Natural killer cell (primary cell): ENCODE data around the gene TMEM175. TPM values are rescaled to one million over a fixed set of nuclear protein-coding genes. Genes with fewer than 3 reads are reported as not detected.

Source experiments
- ATAC-seq, 3 donors: fragments of 150-1000 bp in 2 of 3; fragments of 200-7000 bp in 1 of 3; cut with Tn5 transposase; 1 replicate in 1 of 3; 2 replicates in 2 of 3; pipeline ENCODE4 v1.10.0; 2021; ENCODE audit warnings: mild to moderate bottlenecking in 2 of 3, moderate library complexity in 2 of 3
- DNase-seq, 2 donors: peaks; one replicate each; pipeline versions ENCODE4 v3.0.0 to v3.0.0-alpha.2; 2013 to 2021; ENCODE audit warnings: mixed read lengths in 1 of 2
- H3K27ac ChIP-seq: one replicate; pipeline ENCODE4 v1.5.1; 2013; ENCODE audit warnings: mild to moderate bottlenecking, low read length
- H3K27me3 ChIP-seq: one replicate; pipeline ENCODE4 v1.6.1; 2013; ENCODE audit warnings: low read length; ENCODE audit not compliant: control insufficient read depth, insufficient read depth
- H3K36me3 ChIP-seq: one replicate; pipeline ENCODE4 v1.6.1; 2013; ENCODE audit warnings: low read length; ENCODE audit not compliant: control insufficient read depth, insufficient read depth
- H3K4me1 ChIP-seq: one replicate; pipeline ENCODE4 v1.6.1; 2013; ENCODE audit warnings: low read length; ENCODE audit not compliant: control insufficient read depth, insufficient read depth
- H3K4me3 ChIP-seq: one replicate; pipeline ENCODE4 v1.5.1; 2013; ENCODE audit warnings: low read length
- H3K9me3 ChIP-seq: one replicate; pipeline ENCODE4 v1.6.1; 2013; ENCODE audit warnings: low read length; ENCODE audit not compliant: control insufficient read depth, insufficient read depth
- H3K27ac Mint-ChIP-seq, 2 donors: one replicate each; pipeline ENCODE4 v1.8.0; 2022; ENCODE audit warnings: mild to moderate bottlenecking in 2 of 2, mixed read lengths in 2 of 2, moderate library complexity in 1 of 2
- H3K27me3 Mint-ChIP-seq, 2 donors: one replicate each; pipeline ENCODE4 v1.8.0; 2022; ENCODE audit warnings: low read depth in 2 of 2, mixed read lengths in 2 of 2
- H3K36me3 Mint-ChIP-seq: one replicate; pipeline ENCODE4 v1.8.0; 2022; ENCODE audit warnings: mixed read lengths
- H3K4me1 Mint-ChIP-seq, 2 donors: one replicate each; pipeline ENCODE4 v1.8.0; 2022; ENCODE audit warnings: mixed read lengths in 2 of 2
- H3K4me3 Mint-ChIP-seq: one replicate; pipeline ENCODE4 v1.8.0; 2022; ENCODE audit warnings: mild to moderate bottlenecking, moderate library complexity, mixed read lengths
- H3K9me3 Mint-ChIP-seq, 2 donors: one replicate each; pipeline ENCODE4 v1.8.0; 2022; ENCODE audit warnings: mixed read lengths in 2 of 2
- WGBS: methylation state at CpG from one replicate; pipeline ENCODE4 v1.1.7; 2013; ENCODE audit warnings: missing lambda C conversion rate; ENCODE audit not compliant: insufficient coverage; 5-methylcytosine and 5-hydroxymethylcytosine counted together
- intact Hi-C: fragments of 100-400 bp; cut with micrococcal nuclease; formaldehyde crosslinking; loops from one replicate; pipeline ENCODE4 v1.14.2; 2022
- total RNA-seq, 4 donors: library from RNA; stranded (reverse); fragments of 120-200 nt in 1 of 4; gene quantifications; one replicate each; pipeline versions ENCODE4 v1.2.3 to v1.2.4, GENCODE V29; 2013 to 2022
- TF ChIP-seq, protein P1 (sequence below): fragments of 200-600 bp; IDR thresholded peaks from one replicate; pipeline ENCODE4 v1.8.0; 2022; ENCODE audit warnings: antibody characterized with exemption

The TMEM175 gene
- total RNA-seq, 3 donors from 2014 or later (not counting 1 experiment from before 2014, with no cell fraction given): 72.8 to 79.8 (median 73.2) TPM

DNA sequence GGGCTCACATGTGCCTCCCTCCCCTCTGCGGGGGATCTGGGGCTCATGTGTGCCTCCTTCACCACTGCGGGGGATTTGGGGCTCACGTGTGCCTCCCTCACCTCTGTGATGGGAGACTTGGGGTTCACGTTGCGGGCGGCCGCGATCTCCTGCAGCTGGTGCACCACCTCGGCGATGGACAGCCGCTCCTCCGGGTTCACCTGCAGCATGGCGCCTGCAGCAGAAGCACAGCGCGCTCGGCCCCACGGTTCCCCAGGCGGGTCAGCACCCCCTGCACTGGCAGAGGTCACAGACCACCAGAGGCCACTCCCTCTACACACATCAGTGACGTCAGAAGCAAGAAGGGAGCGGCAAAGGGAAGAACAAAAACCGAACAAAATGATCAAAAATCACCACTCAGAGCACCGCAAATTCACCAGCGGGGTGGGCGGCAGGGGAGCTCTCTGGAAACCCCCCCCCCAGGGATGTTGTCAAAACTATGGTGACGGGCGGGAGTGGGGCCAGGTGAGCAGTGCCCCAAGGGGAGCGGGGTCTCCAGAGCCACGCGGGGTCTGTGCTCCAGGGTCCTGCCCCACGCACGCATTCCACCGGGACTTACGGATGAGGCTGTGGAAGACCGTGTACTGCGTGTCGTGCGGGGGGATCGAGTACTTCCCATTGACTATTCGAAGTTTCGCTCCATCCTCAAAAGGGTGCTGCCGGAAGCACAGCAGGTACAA is 38.8 kb upstream of the TMEM175 start:
- Mint-ChIP-seq H3K36me3 (no peaks in the 10 kb centered on the region), H3K4me1 (no peaks in the 10 kb centered on the region), H3K9me3 (no peaks in the 10 kb centered on the region), H3K27me3 (no peaks in the 10 kb centered on the region), H3K27ac (no peak overlapping the region), H3K4me3 (no peak overlapping the region)
- H3K27ac ChIP-seq: no peak overlapping the region
- no peak for ATAC-seq
- peaks cover 58% of the 10 kb centered on the region for H3K36me3 ChIP-seq
- H3K27me3 ChIP-seq: no peaks in the 10 kb centered on the region
- TF ChIP-seq, protein P1, sequence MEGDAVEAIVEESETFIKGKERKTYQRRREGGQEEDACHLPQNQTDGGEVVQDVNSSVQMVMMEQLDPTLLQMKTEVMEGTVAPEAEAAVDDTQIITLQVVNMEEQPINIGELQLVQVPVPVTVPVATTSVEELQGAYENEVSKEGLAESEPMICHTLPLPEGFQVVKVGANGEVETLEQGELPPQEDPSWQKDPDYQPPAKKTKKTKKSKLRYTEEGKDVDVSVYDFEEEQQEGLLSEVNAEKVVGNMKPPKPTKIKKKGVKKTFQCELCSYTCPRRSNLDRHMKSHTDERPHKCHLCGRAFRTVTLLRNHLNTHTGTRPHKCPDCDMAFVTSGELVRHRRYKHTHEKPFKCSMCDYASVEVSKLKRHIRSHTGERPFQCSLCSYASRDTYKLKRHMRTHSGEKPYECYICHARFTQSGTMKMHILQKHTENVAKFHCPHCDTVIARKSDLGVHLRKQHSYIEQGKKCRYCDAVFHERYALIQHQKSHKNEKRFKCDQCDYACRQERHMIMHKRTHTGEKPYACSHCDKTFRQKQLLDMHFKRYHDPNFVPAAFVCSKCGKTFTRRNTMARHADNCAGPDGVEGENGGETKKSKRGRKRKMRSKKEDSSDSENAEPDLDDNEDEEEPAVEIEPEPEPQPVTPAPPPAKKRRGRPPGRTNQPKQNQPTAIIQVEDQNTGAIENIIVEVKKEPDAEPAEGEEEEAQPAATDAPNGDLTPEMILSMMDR: no peak
- DNase-seq: no peak
- H3K4me3 ChIP-seq: no peak overlapping the region
- no peaks in the 10 kb centered on the region for H3K4me1 ChIP-seq
- intact Hi-C loops: no loop called here
- WGBS: 97% methylated on average over 41 of the region's 41 CpGs
- H3K9me3 ChIP-seq: no peaks in the 10 kb centered on the region

DNA sequence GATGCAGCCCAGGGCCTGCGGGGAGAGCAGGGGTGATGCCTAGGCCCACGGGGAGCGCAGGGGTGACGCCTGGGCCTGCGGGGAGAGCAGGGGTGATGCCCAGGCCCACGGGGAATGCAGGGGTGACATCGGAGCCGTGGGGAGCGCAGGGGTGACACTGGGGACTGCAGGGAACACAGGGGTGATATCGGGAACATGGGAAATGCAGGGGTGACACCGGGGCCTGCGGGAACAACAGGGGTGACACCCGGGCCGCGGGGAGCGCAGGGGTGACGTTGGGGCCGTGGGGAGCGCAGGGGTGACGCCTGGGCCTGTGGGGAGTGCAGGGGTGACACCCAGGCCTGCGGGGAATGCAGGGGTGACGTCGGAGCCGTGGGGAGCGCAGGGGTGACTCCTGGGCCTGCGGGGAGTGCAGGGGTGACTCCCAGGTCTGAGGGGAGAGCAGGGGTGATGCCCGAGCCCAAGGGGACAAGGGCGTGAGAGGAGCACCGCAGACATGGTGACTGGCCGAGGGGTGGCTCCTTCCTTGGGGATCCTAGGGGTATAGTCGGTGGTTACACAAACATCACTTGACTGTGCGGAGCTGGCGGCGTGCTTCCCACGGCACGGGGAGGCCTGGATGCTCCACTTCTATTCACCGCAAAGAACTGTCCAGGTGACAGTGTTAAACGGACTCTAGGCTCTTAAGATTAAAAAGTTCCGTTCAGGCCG is 38.1 kb upstream of the TMEM175 start:
- no peak overlapping the region for H3K4me3 Mint-ChIP-seq
- H3K4me1 Mint-ChIP-seq: peaks cover 3 to 5% of the 10 kb centered on the region in 2 donors
- Histone ChIP-seq H3K4me3 (no peak overlapping the region), H3K27ac (no peak overlapping the region), H3K4me1 (no peaks in the 10 kb centered on the region), H3K36me3 (peaks cover 52% of the 10 kb centered on the region), H3K9me3 (no peaks in the 10 kb centered on the region), H3K27me3 (no peaks in the 10 kb centered on the region)
- DNase-seq (no peak), ATAC-seq (no peak)
- H3K36me3 Mint-ChIP-seq: no peaks in the 10 kb centered on the region
- intact Hi-C loops: no loop called here
- TF ChIP-seq, protein P1: no peak
- no peak overlapping the region for H3K27ac Mint-ChIP-seq
- H3K9me3 Mint-ChIP-seq: no peaks in the 10 kb centered on the region
- WGBS: 98% methylated on average over 40 of the region's 40 CpGs
- no peaks in the 10 kb centered on the region for H3K27me3 Mint-ChIP-seq

DNA sequence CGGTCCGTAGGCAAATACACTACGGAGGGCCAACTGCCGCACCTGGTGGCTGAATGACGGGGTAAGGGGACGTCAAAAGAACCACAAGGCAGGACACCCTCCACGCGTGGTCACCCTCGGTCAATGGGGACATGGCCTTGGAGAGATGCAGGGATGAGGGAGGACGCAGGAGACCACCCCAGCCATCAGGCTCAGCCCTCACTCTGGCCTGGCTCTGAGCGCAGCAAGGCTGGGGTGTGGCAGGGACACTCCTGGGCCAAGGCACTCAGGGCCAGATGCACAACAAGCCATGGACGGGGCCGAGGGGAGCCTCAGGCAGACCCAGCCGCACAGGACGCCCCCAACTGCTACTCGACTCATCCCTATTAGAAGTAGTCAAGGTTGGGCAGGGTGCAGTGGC is 36.7 kb upstream of the TMEM175 start:
- no peak overlapping the region for H3K4me3 ChIP-seq
- Mint-ChIP-seq H3K27me3 (no peaks in the 10 kb centered on the region), H3K27ac (no peak overlapping the region), H3K9me3 (no peaks in the 10 kb centered on the region), H3K4me1 (peaks cover 13 to 15% of the 10 kb centered on the region in 2 donors), H3K36me3 (no peaks in the 10 kb centered on the region), H3K4me3 (no peak overlapping the region)
- H3K36me3 ChIP-seq: peaks cover 43% of the 10 kb centered on the region
- no peak for DNase-seq
- H3K27me3 ChIP-seq: no peaks in the 10 kb centered on the region
- TF ChIP-seq, protein P1: no peak
- H3K27ac ChIP-seq: no peak overlapping the region
- H3K9me3 ChIP-seq: no peaks in the 10 kb centered on the region
- intact Hi-C loops: no loop called here
- 97% methylated on average over 16 of the region's 16 CpGs for WGBS
- no peak for ATAC-seq
- H3K4me1 ChIP-seq: no peaks in the 10 kb centered on the region
